ENCODE data around the gene POLR2E. TPM values are rescaled to one million over a fixed set of nuclear protein-coding genes. Genes with fewer than 3 reads are reported as not detected.
"Not testable (repeated sequence)": the region's sequence is repeated elsewhere in the genome, so short reads cannot be mapped to it uniquely, and the experiment has no call there.

POLR2E gene
- total RNA-seq, 1 donor from 2014 or later = 336 TPM

DNA sequence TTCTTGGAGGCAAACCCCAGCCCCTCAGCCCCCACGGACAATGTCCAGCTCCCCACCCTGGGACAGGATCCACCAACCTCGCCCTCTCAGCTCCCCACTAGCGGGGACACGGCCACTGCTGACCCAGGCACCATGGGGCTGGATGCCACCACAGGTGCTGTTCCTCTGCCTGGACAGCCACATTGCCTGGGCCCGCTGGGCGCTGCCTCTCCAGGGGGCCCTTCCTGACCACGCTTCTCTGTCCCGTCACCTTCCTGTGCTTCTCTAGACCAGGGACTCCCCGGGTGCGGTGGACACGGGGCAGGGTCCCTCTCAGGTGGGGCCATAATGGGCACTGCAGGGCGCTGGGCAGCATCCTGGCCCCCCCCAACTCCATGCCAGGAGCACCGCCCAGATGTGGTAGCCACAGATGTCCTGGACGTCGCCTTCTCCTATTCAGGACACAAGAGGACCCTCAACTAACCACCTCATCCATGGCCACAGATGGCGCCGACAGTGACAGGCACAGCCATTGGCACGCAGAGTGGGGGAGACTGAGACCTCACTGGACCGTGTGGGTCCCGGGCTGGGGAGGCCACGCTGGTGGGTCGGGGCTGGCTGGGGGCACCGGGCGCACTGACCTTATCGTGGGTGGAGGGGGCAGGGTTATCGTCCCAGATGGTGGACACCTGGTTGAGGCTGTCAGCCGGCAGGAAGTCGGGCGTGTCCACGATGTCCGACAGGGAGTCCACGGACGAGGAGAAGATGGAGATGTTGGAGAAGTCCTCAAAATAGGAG lies 32.0 kb upstream of the POLR2E start:
- no peak for DNase-seq (ENCODE audit: extremely low read depth, low read depth, low spot score)

DNA sequence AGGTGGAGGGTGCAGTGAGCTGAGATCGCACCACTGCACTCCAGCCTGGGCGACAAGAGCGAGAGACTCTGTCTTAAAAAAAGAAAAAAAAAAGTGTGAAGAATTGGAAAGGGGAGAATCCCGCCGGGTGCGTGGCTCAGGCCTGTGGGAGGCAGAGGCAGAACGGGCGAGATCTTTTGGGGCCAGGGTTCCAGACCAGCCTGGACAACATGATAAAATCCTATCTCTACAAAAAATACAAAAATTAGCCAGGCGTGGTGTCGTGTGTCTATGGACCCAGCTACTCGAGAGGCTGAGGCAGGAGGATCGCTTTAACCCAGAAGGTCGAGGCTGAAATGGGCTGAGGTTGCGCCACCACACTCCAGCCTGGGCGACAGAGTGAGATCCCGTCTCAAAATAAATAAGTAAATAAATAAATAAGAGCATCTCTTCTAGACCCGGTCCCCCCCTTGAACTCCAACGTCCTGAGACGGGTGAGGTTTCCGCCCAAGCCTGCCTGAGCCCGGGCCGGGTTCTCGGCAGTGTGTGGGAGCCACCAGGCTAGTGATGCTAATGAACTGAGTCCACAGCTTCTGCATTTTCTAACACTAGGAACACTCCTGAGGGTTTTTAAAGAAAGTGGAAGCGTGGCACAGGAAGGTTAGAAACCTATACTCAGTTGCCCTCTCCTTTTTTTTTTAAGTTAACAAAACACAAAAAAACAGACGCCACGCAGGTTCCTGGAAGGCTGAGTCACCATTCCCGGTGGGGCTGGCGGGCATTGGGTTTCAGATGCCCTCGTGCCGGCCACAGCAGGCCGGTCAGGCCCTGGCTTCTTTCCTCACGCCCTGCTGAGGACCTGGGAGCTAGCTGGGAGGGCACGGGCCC lies 30.7 kb upstream of the POLR2E start:
- DNase-seq (ENCODE audit: extremely low read depth, low read depth, low spot score) = no peak

DNA sequence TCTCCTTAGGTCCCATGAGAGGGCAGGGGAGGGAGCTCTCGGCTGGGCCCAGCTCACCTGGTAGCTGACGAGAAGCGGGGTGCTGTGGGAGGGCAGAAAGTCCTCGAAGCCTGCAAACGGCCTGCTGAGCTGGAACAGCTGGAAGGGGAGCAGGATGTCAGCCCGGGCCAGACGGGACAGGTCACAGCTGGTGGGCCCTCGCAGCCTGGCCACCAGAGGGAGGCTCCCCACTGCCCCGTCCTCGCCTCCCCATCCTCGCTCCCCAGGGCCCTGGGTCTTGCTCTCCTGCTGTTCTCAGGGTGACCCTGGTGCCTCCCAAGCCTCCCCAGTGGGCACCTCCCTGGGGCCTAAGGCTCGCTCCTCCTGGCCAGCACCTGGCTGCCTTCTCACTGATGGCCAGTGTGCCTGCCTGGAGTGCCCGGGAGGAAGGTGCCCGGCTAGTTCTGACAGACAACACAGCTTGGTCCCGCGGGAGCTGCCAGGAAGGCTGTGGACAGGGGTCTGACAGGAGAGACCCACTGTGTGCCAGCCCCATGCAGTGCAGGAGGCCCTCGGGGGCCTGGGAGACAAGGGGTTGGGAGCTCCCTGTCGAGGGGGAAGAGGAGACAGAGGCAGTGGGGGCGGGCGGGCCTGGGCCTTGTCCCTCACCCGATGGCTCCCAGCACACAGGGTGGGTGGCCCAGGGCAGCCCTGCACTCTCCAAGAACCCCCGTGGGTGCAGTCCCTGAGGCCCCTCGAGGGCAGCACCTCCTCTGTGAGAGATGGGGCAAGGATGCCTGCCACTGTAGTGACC lies 28.9 kb upstream of the POLR2E start:
- DNase-seq (ENCODE audit: extremely low read depth, low read depth, low spot score) = no peak

DNA sequence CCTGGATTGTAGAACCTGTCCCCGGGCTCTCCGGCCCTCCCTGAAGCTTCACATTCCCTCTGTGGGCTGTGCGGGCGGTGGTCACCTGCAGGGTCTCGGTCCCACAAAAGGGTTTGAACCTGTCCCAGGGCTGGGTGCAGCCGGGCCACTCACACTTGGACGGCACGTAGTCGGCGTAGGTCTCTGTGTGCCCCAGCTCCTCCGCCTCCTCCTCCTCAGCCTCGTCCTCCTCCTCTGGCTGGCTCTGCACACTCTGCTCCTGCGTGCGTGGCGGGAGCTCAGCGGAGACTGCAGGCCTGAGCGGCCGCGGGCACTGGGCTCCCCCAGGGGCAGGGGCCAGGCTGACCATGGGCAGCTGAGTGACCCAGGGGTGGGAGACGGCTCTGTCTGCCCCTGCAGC lies 28.2 kb upstream of the POLR2E start:
- no peak for DNase-seq (ENCODE audit: extremely low read depth, low read depth, low spot score)

DNA sequence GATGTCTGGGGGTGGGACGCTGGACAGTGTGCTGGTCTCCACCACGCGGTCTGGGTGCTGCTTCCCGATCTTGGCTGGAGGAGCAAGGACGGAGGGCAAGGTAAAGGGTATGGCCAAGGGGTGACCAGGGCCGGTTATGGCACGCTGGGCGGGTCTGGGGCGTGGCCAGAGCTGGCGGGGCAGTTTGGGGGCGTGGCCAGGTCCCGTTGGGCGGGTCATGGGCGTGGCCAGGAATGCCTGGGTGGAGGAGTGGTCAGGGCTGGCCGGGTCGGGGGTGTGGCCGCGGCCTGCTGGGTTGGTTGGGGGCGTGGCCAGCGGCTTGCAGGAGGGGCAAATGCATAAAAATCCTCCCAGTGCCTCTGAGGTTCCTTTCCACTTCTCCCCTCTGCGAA lies 27.8 kb upstream of the POLR2E start:
- DNase-seq (ENCODE audit: extremely low read depth, low read depth, low spot score) = no peak

DNA sequence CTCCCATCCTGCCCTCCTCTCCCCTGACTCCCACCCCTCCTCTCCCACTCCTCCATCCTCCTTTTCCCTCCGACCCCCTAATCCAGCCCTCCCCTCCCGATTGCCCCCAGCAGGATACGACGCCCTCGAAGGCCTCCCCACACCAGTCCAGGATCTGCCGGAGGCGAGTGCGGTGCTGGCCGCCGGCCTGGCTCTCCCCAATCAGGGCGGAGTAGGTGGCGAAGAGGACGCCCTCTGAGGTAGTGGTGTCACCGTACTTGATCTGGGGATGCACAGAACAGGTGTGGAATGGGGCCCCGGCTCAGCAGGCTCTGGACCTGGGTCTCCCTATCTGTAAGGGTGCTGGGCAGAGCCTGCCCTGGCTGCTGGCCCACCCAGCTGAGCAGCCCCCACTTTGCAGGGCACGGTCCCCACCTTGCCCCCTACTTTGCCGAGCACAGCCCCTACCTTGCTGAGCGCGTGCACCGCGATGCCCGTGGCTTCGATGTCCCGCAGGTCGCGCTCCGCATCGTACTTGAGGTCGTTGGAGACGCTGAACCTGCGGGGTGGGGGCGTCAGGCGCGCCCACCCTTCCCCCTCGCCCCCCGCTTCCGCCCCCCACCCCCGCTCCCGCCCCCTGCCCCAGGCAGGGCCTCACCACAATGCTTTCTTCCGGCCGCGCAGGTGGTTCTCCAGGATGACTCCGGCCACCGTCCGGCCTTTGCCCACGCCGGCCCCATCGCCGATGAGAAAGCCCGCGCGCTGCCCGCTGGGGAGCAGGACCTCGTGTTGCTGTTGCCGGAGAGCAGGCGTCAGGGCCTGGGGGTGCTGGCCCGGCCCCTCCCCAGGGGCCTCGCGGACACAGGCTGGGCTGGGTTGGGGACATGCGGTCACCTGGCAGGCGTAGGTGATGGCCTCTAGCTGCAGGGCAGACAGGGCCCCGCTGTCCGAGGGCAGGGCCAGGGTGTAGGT lies 27.1 kb upstream of the POLR2E start:
- no peak for DNase-seq (ENCODE audit: extremely low read depth, low read depth, low spot score)

DNA sequence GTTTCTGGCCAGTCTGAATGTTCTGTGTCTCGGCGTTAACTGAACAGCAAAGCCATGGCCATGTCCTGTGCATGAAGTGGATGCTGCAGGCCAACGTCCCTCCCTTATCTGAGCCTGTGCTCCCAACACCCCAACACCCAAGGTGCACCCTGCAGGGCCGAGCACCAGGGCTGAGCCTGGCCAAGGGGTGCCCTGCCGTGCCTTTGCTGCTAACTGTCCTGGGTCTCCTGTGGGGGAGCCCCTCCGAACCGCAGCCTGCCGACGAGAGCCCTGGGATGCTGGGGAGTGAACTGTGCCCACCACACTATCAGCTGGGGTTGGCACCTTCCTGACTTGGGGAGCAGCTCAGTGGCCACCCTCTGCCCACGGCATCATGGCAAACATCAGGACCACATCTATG lies 26.2 kb upstream of the POLR2E start:
- DNase-seq (ENCODE audit: extremely low read depth, low read depth, low spot score) = no peak

DNA sequence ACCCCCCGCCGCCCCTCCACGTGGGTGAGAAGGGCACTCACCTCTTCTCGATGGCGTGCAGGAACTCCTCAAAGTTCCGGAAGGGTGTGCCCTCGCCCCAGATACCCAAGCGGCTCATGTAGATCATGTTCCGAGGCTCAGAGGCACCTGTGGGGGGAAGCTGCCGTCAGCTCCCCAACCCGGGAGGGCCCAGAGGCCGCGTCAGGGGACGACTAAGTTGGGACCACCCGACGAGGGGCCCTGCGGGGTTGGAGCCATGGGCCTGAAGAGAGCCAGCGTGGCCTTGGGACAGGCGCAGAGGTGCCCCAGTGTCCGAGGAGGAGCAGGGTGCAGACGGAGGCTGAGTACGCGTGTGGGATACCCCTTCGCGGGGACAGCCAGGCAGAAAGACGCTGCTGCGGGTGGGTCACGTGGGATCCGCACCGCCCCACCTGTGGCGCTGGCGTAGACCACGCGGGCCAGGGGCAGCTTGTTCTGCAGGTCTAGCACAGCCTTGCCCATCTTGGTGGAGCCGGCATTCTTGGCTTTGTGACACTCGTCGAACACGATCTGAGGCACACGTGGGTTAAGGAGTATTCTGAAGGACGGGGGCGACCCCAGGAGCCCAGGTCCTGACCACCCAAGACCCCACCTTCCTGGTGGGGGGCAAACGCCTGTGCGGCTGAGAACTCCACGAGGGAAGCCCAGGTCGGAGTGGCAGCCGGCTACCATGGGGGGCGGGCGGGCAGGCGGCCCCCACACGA lies 24.5 kb upstream of the POLR2E start:
- no peak for DNase-seq (ENCODE audit: extremely low read depth, low read depth, low spot score)

DNA sequence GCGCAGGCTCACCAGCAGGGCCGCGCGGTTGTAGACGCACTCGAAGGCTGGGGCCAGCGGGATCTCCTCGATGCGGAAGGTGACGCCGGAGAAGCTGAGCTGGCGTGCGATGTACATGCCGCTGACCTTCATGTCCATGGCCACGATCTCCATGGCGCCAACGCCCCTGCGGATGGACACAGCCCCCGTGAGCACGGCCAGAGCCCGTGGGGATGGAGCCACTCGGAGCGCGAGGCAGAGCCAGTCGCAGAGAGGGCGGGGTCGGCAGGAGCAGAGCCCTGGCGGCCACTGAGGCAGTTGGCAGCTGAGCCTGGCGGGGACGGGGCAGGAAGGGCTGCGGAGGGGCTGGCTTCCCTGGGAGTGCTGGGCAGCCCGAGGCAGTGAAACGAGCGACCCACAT lies 23.8 kb upstream of the POLR2E start:
- no peak for DNase-seq (ENCODE audit: extremely low read depth, low read depth, low spot score)

DNA sequence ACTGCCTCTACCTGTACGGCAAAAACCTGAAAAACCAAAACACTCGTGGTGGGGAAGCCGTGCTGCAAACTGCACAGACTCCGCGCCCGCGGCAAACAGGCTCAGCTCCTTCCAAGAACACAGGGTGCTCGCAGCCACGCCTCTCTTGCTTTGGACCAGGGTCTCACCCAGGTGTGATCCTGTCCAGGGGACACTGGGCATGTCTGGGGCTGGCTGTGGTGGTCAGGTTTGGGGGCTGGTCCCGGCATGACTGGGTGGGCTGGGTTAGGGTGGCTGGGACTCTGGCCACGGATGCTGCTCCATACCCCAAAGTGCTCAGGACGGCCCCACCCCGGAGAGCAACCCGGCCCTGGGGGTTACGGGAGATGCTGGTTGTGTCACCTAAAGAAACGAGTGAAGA lies 22.5 kb upstream of the POLR2E start:
- DNase-seq (ENCODE audit: extremely low read depth, low read depth, low spot score) = no peak

DNA sequence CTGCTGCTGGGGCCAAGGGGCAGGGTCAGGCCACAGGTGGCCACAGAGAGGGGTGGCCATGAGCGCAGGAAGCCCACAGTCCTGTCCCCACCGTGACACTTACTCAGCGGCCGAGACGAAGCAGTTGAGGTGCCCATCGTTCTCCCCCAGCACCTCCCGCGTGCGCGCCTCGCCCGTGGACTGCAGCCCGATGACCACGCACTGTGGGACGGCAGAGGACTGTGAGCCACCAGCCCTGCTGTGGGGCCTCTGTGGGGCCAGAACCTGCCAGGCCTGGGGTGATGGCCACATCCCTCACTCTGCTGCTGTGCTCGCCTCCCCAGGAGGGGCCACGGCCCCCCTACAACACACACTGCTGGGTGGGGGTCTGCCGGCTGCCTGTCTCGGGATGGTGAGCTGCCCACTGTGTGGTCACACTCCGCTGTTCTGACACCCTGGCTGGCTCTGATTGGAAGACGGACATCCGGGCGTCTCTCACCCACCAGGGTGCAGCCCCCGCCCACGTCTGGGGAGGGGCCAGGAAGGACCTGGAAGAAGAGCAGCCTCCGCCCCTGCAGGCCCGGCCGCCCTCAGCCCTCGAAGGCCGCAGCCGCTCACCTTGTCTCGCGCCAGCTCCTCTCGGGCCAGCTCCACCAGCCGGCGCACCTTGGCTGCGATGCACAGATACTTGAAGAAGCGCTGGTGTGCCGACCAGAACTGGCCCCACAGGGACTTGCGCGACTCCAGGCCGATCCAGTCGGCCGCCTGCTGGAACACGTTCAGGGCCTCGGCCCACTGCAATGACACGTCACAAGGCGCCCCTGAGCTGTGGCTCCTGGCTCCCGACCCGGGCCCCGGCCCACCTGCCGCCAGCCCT lies 21.8 kb upstream of the POLR2E start:
- DNase-seq (ENCODE audit: extremely low read depth, low read depth, low spot score) = no peak

DNA sequence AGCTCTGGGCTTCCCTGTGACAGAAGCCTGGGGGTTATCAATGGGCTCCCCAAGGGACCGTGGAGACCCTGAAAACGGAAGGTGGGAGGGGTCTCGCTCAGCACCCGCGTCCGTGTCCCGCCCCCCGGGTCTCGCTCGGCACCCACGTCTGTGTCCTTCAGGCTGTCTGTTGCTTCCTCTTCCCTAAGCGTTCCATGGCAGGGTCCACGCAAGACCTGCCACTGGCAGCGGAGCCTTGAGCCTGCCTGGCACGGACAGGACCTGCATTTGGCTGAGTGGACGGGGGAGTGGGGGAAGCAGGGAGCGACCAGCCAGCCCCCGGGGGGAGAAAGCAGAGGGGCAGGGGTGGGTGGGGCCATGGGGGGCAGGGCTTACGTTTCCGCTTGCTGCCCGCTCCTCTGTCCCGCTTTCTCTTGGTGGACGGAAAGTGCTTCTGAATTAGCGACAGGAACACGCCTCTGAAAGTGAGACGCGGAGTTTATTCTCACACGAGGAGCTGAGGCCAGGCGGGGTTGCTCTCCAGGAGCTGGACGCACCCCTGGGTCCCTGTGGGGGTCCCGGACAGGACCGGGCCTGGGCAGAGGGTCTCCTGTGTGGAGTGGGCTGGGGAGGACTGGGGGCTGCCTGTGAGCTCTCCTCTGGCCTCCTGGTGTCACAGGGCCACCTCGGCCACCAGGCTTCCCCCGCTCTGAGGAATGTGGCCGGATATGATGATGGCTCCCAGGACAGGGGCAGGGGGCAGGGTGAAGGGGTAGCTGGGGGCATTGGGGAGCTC lies 20.7 kb upstream of the POLR2E start:
- no peak for DNase-seq (ENCODE audit: extremely low read depth, low read depth, low spot score)

DNA sequence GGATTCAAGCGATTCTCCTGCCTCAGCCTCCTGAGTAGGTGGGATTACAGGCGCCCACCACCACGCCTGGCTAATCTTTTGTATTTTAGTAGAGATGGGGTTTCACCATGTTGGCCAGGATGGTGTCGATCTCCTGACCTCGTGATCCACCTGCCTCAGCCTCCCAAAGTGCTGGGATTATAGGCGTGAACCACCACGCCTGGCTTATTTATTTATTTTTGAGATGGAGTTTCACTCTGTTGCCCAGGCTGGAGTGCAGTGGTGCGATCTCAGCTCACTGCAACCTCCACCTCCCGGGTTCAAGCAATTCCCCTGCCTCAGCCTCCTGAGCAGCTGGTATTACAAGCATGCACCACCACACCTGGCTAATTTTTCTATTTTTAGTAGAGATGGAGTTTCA lies 19.6 kb upstream of the POLR2E start:
- DNase-seq (ENCODE audit: extremely low read depth, low read depth, low spot score) = not testable (repeated sequence)

DNA sequence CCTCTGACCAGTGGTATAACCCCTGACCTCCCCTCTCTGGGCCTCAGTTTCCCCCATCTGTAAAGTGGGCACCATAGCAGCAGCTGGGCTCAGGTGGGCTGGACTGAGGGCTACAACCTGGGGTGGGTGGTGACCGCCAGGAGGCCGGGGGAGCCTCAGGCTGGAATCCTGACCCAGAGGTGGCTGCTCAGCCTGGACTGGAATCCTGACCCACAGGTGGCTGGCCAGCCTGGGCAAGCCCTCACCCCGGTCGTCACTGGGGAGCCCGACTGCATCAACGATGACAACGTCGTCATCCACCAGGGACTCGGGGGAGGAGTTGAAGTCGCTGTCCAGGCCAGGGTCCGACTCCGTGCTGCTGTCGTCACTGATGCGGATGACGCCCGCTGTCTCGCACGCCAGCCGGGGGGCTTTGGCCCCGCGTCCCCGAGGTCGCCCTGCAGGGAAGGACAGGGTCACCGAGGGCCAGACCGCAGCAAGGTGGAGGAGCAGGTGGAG lies 18.9 kb upstream of the POLR2E start:
- DNase-seq (ENCODE audit: extremely low read depth, low read depth, low spot score) = no peak

DNA sequence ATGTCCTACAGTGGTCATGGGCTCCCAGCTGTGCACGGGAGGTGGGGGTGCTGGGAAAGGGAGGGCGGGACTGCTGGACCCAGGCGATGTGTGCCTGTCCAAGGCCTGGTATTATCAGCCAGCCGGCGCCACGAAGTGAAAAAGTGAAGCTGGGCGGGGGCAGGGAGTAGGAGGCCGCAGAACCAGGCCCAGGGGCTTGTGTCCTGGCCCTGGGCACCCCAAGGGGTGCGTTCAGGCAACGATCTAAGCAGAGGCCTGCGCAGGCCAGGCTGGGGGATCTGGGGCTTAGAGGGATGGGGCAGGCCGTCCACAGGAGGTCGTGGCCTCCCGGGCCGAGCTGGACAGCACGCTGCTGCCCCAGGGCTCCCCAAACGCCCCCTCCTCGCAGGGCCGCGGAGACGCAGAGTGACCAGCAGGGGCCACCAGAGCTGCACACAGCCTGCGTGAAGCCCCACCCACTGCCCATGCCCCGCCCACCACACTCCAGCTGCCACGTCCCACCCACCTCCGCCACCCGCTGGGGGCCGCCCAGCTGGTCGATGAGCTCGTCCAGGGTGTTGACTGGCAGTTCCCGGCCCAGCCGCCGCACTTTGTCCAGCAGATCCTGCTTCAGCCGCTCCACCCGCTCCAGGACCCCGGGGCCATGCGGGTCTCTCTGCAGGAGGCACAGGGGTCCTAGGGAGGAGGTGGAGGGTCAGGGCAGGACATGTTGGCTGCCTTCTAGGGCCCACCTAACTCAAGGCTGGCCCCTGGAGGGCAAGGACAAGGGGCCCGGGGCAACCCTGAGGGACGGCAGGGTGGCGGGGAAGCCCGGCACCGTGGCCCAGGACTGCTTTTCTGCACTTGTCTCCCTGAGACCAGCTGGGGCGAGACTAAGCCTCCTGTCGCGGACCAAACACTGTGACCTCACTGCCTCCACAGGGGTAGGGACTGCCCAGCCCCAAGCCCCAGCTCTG lies 18.1 kb upstream of the POLR2E start:
- no peak for DNase-seq (ENCODE audit: extremely low read depth, low read depth, low spot score)

DNA sequence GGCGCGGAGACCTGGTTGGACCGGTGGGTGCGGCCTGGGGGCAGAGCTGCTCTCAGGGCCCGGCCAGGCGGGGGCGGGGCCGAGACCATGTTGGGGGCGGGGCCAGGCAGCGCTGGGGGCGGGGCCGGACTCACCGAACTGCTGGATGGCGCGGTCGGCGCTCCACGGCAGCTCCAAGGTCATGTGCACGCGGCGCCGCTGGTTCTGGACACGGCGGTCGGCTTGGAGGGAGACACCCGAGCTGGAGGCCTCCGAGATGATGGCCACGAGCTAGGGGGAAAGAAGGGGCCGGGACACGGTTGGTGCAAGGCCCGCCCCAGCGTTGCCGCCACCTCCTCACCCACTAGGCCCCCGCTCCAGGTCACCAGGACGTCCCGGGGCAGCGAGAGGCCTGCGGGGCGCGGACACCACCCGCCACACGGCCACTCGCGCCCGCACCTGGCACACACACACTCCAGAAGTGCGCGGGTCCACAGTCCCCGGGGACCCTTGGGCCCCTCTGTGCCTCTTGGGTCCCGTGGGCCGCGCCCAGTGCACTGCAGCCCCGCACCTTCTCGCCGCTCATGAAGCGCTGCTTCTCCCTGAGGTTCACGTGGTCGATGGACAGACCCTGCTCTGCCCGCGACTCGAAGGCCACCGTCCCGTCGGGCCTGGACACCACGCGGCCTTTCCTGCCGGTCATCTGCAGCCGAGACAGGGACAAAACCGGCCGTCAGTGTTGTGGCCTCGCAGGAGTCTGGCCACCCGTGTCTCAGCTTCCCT lies 17.3 kb upstream of the POLR2E start:
- no peak for DNase-seq (ENCODE audit: extremely low read depth, low read depth, low spot score)
